Measurements from ENCODE around the gene NSD1. TPM values are rescaled to one million over a fixed set of nuclear protein-coding genes. Genes with fewer than 3 reads are reported as not detected.

Gene NSD1
- total RNA-seq, 1 donor from 2014 or later = 32.4 TPM

DNA sequence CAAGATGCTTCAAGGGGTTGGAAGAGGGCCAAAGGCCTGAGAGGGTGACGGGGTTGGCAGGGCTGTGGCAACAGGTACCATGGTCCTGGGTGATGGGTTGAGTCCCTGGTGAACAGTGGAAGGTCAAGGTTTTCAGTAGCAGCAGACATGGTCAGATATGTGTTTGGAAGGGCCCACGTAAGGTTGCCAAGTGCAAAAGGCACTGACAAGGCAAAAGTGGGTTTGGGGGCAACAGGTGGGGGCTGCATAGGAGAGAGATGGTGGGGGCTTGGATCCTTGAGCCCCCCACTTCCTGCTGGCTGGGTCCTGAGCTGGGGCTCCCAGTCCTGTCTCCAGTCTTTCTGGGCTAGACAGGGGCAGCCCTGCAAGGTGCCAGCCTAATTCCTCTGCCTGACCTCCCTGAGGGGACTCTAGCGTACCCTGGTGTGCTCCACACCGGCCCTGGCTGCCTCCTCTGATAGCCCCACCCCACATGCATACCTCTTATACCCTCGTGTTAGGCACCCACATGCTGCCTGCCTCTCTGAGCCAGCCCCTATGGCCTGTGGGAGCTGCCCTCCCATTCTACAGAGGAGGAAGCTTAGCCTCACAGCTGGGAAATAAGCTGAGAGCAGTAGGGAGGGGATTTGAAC is 20.9 kb upstream of the NSD1 start:
- DNase-seq (ENCODE audit: low read depth) = no peak
- Histone ChIP-seq H3K36me3 (ENCODE audit: control insufficient read depth, insufficient read depth, low read length) (no peaks in the 10 kb centered on the region), H3K4me3 (ENCODE audit: low read depth, low read length) (no peak overlapping the region), H3K27me3 (ENCODE audit: control insufficient read depth, insufficient read depth, low read length) (no peaks in the 10 kb centered on the region)
- FAIRE-seq = no peak
- TF ChIP-seq, protein P1, sequence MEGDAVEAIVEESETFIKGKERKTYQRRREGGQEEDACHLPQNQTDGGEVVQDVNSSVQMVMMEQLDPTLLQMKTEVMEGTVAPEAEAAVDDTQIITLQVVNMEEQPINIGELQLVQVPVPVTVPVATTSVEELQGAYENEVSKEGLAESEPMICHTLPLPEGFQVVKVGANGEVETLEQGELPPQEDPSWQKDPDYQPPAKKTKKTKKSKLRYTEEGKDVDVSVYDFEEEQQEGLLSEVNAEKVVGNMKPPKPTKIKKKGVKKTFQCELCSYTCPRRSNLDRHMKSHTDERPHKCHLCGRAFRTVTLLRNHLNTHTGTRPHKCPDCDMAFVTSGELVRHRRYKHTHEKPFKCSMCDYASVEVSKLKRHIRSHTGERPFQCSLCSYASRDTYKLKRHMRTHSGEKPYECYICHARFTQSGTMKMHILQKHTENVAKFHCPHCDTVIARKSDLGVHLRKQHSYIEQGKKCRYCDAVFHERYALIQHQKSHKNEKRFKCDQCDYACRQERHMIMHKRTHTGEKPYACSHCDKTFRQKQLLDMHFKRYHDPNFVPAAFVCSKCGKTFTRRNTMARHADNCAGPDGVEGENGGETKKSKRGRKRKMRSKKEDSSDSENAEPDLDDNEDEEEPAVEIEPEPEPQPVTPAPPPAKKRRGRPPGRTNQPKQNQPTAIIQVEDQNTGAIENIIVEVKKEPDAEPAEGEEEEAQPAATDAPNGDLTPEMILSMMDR (IDR thresholded peaks at IDR 0.05; ENCODE audit: insufficient read depth, low read length, severe bottlenecking) = no peak

DNA sequence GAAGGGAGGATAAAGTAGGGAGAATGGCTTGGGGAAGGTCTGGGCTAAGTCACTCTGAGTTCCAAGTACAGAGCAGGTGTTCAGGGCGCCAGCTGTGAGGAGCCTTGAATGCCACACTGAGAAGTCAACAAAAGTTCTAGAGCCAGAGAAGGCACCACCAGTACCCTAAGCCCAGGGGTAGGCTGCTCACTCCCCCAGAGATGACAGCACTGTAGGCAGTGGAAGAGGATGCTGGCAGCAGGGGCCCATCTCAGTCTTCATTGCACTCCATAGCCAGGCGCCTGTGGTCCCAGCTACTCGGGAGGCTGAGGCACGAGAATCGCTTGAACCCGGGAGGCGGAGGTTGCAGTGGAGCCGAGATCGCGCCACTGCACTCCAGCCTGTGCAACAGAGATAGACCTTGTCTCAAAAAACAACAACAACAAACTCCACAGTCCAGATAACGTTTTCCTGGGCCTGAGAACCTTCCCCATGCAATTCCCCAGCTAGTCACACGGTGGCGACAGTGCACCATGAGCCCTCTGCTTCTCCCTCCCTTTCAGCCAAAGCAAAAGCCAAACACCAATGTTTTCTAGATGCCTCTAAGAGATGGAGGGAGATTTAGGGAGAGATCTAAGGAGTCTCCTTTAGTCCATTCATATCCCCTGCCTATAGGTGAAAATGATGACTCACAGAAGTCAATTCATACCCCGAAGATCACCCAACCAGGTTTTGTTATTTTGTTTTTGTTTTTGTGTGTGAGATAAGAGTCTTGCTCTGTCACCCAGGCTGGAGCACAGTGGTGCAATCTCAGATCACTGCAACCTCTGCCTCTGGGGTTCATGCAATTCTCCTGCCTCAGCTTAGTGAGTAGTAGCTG is 19.8 kb upstream of the NSD1 start:
- Histone ChIP-seq H3K27me3 (ENCODE audit: control insufficient read depth, insufficient read depth, low read length) (no peaks in the 10 kb centered on the region), H3K36me3 (ENCODE audit: control insufficient read depth, insufficient read depth, low read length) (no peaks in the 10 kb centered on the region), H3K4me3 (ENCODE audit: low read depth, low read length) (no peak overlapping the region)
- TF ChIP-seq, protein P1 (IDR thresholded peaks at IDR 0.05; ENCODE audit: insufficient read depth, low read length, severe bottlenecking) = peak; percentile 97
- DNase-seq (ENCODE audit: low read depth) (peak; percentile 58), FAIRE-seq (peak; percentile 40)

DNA sequence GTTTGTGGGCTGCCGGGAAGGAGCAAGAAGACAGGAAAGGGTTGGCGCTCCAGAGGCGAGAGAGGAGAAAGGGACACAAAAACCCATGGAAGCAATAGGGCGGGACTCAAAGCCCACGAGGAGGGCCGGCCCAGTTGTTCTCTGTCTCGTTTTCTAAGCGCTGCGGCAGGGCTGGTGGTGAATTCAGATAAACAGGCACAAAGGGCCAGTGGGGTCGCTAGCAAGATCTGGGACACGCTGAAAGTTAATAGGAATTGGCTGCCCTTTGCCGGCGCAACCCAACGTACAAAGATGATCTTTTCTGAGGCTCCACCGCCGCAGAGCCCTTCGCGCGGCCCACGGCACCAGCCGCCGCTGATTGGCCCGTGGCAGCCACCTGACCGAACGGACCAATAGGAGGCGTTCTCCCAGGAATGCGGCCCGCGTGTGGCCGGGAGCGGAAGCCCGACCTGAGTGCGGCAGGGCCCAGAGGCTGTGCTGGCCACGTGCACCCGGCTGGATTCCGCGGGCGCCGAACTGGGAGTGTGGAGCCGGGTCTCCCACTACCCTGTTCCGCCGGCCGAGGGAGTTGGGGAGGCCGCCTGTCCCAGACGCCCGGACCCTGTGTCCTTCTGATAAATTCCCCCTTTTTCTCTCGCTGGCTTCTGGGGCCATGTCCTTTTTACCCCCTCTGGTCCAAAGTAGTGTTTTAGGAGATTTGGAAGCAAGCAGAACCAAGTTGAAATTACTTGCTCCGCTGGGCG is 16.8 kb upstream of the NSD1 start:
- no peak for FAIRE-seq
- TF ChIP-seq, protein P1 (IDR thresholded peaks at IDR 0.05; ENCODE audit: insufficient read depth, low read length, severe bottlenecking) = no peak
- DNase-seq (ENCODE audit: low read depth) = peak; percentile 34

DNA sequence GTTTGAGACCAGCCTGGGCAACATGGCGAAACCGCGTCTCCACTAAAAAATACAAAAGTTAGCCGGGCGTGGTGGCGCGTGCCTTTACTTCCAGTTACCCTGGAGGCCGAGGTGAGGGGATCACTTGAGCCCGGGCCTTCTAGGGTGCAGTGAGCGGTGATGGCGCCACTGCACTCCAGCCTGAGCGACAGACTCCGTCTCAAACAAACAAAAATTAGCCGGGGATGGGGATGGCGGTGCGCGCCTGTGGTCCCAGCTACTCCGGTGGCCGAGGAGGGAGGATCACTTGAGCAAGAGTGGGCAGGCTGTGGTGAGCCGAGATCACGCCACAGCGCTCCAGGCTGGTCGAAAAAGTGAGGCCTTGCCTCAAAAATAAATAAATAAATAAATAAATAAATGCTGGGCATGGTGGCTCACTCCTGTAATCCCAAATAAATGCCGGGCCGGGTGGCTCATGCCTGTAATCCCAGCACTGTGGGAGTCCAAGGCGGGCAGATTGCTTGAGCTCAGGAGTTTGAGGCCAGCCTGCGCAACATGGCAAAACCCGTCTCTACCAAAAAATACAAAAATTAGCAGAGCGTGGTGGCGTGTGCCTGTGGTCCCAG is 16.0 kb upstream of the NSD1 start:
- FAIRE-seq (no peak), DNase-seq (ENCODE audit: low read depth) (no peak)
- TF ChIP-seq, protein P1 (IDR thresholded peaks at IDR 0.05; ENCODE audit: insufficient read depth, low read length, severe bottlenecking) = no peak
- H3K27me3 ChIP-seq (ENCODE audit: control insufficient read depth, insufficient read depth, low read length) = no peaks in the 10 kb centered on the region
- no peak overlapping the region for H3K4me3 ChIP-seq (ENCODE audit: low read depth, low read length)
- no peaks in the 10 kb centered on the region for H3K36me3 ChIP-seq (ENCODE audit: control insufficient read depth, insufficient read depth, low read length)

More for the DNA sequence above, 16.8 kb upstream of the NSD1 start:
- H3K27me3 ChIP-seq (ENCODE audit: control insufficient read depth, insufficient read depth, low read length) = no peaks in the 10 kb centered on the region
- H3K36me3 ChIP-seq (ENCODE audit: control insufficient read depth, insufficient read depth, low read length) = no peaks in the 10 kb centered on the region
- H3K4me3 ChIP-seq (ENCODE audit: low read depth, low read length) = no peak overlapping the region

DNA sequence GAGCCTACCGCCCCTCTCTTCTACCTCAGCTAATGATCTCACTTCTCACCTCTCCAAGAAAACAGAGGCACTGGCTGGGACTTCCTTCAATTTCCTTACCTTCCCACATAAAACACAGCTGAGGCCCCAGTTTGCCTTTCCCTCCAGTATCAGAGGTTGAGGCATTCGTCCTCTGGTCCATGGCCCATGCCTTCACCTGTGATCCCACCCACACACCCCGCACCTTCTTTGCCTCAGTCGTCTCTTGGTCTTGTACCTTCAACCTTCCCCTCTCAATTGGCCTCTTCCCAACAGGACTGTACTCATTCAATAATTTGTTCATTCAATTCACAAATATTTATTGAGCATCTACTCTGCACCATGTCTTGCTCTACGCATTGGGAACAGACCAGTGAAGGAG is 11.0 kb upstream of the NSD1 start:
- FAIRE-seq = no peak
- Histone ChIP-seq H3K36me3 (ENCODE audit: control insufficient read depth, insufficient read depth, low read length) (no peaks in the 10 kb centered on the region), H3K4me3 (ENCODE audit: low read depth, low read length) (no peak overlapping the region), H3K27me3 (ENCODE audit: control insufficient read depth, insufficient read depth, low read length) (no peaks in the 10 kb centered on the region)
- DNase-seq (ENCODE audit: low read depth) = no peak
- TF ChIP-seq, protein P1 (IDR thresholded peaks at IDR 0.05; ENCODE audit: insufficient read depth, low read length, severe bottlenecking) = no peak
